CD4-positive, alpha-beta T cell treated with Interleukin-15 for 4 hours (primary cell): ENCODE measurements around the gene HSPG2.
"Not testable (repeated sequence)": the region's sequence is repeated elsewhere in the genome, so short reads cannot be mapped to it uniquely, and the experiment has no call there.

Experiments used
- DNase-seq: peaks from one replicate; pipeline ENCODE4 v3.0.0-alpha.2; 2020; ENCODE audit warnings: low spot score

The HSPG2 gene

DNA sequence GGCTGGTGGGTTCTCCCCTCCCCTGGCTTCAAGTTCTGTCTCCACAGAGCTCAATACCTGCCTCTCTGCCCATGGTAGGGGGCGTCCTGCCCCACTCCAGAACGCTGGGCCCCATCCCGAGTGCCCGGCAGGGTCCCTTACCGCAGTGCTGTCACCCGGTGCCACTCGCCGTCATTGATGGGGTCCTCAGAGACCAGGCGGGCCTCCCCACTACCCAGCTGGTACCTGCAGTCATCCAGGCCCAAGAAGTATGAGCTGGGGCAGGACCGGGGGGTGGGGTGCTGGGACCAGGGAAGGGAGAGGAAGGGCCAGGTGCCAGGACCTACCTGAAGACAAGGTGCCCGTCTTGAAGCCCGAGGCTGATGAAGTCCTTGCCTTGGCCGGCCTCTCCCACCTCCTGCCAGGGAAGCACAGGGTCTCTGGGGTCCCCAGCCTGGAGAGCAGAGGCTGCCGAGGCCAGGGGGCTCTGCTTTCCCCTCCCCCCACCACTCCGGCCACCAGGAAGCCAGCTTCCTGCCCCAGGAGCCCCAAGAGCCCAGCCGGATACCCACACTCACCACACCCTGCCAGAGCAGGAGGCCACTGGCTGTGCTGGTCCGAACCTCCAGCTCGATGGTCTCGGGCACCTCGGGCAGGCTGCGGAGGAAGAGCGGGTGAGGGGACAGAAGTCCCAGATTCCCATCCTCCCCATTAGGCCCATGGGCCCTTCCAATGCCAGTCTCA lies 113.0 kb downstream of the HSPG2 start:
- DNase-seq: no peak

DNA sequence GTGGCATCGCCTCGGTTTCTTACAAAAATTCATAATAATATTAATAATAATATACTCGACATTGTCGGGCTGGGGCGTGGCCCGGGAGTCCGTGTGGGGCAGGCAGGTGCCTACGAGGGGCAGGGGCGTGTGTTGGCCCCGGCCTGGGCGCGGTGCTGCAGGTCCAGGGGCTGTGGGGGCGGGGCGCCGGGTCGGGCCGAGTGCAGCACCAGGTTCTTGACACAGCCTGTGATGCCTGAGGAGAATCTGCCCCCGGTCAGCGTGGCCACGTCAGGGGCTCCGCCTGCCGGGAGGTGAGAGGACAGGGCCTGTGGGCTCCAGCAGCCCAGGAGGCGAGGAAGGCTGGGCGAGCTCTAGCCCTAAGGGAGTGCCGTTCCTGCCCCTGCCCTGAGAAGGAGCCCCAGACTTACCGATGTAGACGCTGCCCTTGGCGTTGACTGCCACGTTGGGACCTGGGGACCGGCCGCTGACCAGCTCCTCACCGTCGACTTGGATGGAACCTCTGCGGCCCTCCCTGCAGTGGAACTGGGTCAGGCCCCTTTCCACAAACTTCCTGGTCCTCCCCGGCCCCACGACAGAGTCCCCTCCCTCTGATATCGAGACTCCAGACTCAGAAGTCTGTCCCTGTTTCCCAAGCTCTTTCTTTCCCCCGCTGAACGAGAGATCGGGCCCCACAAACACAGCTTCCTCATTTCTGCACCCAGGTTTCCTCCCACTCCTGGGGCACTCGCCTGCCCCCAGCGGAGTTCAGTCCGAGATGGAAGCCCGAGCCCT lies 113.7 kb downstream of the HSPG2 start:
- no peak for DNase-seq

GRCh38 chr1:21822349-21822748 lies 114.8 kb downstream of the HSPG2 start:
- no peak for DNase-seq

DNA sequence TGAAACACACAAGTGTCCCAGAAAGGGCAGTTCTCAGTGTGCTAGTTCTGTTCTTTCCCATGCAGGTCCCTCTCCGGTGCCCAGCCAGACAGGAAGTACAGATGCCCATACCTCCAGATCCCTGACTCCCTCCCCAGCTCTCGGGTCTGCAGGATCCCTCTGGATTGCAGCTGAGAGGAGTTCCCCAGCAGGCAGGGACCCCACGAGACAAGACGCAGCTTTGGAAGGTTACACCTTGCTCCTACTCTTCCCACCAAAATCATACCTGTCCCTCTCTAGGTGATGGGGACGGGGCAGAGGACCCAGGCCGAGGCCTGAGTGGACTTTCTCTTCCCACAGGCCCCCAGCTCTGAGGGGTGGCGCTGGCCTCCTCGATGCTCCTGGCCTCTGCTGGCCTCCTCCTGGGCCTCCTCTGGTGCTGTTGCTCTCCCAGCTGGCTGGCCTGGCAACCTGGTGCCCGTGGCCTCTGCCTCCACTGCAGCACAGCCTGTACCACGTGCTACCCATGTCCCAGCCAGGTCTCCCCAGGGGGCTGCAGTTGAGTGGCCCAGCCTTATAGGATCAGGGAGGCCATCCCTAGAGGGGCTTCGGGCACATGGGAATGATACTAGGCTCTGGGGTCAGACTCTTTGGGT lies 115.6 kb downstream of the HSPG2 start:
- DNase-seq: no peak

DNA sequence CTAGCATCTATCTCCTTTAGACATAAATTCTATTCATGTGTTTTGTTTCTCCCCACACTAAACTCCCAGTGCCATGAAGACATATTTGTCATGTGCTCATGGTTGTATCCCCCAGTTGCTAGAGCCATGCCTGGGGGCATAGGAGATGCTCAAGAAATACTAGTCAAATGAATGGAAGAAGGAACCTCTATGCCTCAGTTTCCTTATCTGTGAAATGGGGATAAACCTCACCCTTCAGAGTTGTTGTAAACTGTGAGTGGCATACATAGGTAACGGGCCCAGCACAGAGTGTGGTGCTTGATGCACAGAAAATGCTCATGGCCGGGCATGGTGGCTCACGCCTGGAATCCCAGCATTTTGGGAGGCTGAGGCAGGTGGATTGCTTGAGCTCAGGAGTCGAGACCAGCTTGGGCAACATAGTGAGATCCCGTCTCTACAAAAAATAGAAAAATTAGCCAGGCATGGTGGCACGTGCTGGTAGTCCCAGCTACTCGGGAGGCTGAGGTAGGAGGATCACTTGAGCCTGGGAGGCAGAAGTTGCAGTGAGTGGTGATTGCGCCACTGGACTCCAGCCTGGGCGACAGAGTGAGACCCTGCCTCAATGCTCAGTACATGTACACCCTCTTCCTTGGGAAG lies 116.4 kb downstream of the HSPG2 start:
- DNase-seq: no peak

GRCh38 chr1:21818656-21819055 lies 118.5 kb downstream of the HSPG2 start:
- peak; percentile 7 for DNase-seq

GRCh38 chr1:21816602-21817302 lies 120.4 kb downstream of the HSPG2 start:
- DNase-seq: no peak

DNA sequence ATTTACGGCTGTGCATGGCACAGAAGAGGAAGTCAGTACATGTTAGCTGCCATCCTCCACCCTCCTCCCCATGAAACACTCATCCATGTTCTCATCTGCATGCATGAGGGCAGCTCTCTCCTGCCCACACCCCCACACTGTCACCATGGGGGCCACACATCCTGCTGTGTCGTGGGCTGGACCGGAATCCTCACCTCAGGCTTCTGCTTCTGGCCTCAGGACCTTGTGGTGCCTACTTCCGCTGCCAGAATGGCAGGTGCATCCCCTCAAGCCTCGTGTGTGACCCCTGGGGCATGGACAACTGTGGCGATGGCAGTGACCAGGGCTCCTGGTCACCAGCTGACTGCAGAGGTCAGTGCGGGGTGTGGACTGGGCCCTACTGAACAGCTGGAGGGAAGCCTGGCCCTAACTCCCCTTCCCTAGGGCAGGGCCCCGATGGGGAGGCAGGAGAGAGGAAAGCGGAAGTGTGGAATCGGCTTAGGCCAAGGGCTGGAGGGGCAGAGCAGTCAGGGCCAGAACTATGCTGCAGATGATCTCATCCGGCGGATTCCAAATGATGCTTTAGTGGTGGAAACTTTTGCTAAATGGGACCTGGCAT lies 121.3 kb downstream of the HSPG2 start:
- DNase-seq: no peak

DNA sequence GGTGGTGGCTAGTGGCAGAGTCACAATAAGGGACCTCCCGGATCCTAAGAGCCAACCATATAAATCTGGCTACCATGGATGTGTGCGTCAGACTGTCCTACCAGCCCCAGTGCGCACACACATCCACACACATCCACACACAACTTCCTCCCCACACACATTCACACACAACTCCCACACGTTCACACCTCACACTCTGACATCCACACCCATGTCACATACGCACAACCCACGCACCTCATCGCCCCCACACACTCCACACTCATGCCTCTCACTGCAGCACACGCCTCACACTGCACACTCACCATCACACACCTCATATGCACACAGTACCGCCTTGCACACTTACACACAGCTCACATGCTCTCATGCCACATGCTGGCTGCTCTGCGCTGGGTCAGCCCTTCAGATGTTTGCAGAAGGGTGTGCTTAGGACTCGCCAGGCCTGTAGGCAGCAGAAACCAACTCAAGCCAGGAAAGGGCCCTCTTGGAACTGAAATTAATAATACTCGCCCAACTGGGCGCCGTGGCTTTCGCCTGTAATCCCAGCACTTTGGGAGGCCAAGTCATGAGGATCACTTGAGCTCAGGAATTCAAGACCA lies 122.0 kb downstream of the HSPG2 start:
- no peak for DNase-seq

GRCh38 chr1:21814241-21814918 lies 122.7 kb downstream of the HSPG2 start:
- no peak for DNase-seq

DNA sequence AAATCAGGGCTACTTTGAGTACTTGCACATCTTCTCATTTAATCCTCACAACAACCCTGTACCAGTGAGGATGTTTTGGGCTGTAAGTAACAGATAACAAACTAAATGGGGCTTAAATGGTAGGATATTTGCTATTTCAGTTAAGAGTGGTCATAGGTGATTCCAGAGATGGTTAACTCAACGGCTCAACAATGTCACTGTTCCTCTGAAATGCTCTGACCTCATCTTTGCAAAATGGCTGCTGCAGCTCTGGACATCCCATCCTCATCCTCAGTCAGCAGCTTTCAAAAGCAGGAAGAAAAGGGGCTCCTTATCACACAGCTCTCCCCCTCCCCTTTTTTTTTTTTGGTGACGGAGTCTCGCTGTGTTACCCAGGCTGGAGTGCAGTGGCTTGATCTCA lies 123.6 kb downstream of the HSPG2 start:
- DNase-seq: no peak

GRCh38 chr1:21811875-21812305 lies 125.2 kb downstream of the HSPG2 start, which contains the start of gene LDLRAD2:
Gene LDLRAD2 (plus strand): TSS chr1:21812265. CDS start chr1:21812452, 187 bp downstream.
- no peak for DNase-seq

- no peak for DNase-seq
Measured at GRCh38 chr1:21804536-21804935, 132.6 kb downstream of the HSPG2 start.

DNA sequence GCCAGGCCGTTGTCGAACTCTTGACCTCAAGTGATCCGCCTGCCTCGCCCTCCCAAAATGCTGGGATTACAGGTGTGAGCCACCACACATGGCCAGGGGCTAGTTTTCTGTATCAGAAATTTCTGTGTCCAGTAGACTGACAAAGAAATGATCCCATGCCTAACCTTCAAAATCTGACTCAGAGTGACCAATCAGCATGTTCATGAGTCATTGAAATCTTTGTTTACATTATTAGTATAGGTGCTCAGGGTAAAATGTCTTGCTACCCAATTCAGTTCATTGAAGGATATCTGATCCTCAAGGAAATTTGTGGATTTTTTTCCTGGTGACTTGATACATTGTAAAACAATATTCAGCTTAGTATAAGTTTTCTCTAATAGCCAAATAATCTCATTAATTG lies 136.0 kb downstream of the HSPG2 start:
- DNase-seq: no peak

- no peak for DNase-seq
Measured at GRCh38 chr1:21799730-21800129, 137.4 kb downstream of the HSPG2 start.

- DNase-seq: no peak
Measured at GRCh38 chr1:21795075-21795474, 142.0 kb downstream of the HSPG2 start.

DNA sequence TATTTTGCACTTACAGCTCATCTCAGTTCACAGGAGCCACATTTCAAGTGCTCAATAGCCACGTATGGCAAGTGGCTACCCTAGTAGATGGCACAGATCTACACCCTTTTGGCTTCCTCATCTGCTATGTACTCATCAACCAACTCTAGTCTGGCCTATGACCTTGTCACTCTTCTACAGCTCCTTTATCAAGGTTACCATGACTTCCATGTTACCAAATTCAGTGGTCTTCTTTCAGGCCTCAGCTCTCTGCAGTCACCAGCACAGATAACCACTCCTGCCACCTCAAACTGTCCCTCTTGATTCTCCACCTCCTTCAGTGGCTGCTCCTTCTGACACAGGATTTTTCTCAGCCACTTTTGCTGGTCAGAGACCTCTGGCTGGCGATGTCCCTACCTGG lies 142.5 kb downstream of the HSPG2 start:
- no peak for DNase-seq

DNA sequence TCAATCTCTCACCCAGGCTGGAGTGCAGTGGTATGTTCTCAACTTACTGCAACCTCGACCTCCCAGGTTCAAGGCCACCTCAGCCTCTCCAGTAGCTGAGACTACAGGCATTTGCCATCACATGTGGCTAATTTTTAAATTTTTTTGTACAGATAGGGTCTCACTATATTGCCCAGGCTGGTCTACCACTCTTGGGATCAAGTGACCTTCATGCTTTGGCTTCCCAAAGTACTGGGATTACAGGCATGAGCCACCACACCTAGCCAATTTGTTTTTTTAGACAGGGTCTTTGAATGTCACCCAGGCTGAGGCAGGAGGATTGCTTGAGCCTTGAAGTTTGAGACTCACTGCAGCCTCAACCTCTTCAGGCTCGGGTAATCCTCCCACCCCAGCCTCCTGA lies 144.0 kb downstream of the HSPG2 start:
- no peak for DNase-seq

- no peak for DNase-seq
Measured at GRCh38 chr1:21786640-21787039, 150.5 kb downstream of the HSPG2 start.

DNA sequence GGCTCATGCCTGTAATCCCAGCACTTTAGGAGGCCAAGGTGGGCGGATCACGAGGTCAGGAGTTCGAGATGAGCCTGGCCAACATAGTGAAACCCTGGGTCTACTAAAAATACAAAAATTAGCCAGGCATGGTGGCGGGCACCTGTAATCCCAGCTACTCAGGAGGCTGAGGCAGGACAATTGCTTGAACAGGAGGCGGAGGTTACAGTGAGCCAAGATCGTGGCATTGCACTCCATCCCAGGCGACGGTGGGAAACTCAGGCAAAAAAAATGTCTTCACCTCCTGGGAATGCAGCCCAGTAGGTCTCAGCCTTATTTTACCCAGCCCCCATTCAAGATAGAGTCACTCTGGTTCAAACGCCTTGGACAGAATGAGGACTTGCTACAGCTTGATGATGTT lies 151.3 kb downstream of the HSPG2 start:
- DNase-seq: not testable (repeated sequence)
